Subcutaneous adipose tissue (tissue), 4 donors: Measurements from ENCODE around the gene CCDC38. TPM values are rescaled to one million over a fixed set of nuclear protein-coding genes. Genes with fewer than 3 reads are reported as not detected.

Experiments used
- CTCF ChIP-seq: fragments of 450-650 bp; IDR thresholded peaks from one replicate; pipeline ENCODE4 v1.5.1; 2016; ENCODE audit warnings: low read depth, mild to moderate bottlenecking, control low read depth, antibody characterized with exemption, moderate library complexity
- total RNA-seq, 4 donors: library from RNA; depleted of rRNA; stranded (reverse); fragments of >200 nt; gene quantifications; one replicate each; pipeline ENCODE4 v1.1.0, GENCODE V29; 2016

CCDC38 gene
- total RNA-seq, 4 donors from 2014 or later, result not detected

GRCh38 chr12:95909871-95910270 lies 32.5 kb downstream of the CCDC38 start:
- no peak for TF ChIP-seq CTCF

GRCh38 chr12:95908573-95908972 lies 33.8 kb downstream of the CCDC38 start:
- TF ChIP-seq CTCF, result no peak

- no peak for TF ChIP-seq CTCF
Measured at GRCh38 chr12:95898081-95898480, 44.3 kb downstream of the CCDC38 start.

GRCh38 chr12:95896846-95897245 lies 45.6 kb downstream of the CCDC38 start:
- TF ChIP-seq CTCF, result no peak

GRCh38 chr12:95890958-95891357 lies 51.5 kb downstream of the CCDC38 start:
- TF ChIP-seq CTCF, result no peak

- TF ChIP-seq CTCF, result no peak
Measured at GRCh38 chr12:95887311-95887710, 55.1 kb downstream of the CCDC38 start.

GRCh38 chr12:95884998-95885397 lies 57.4 kb downstream of the CCDC38 start:
- no peak for TF ChIP-seq CTCF
